SW480 (cell line): ENCODE data around the gene ABL2.
"Not testable (repeated sequence)": the region's sequence is repeated elsewhere in the genome, so short reads cannot be mapped to it uniquely, and the experiment has no call there.

ENCODE experiments used
- DNase-seq: peaks from one replicate; pipeline ENCODE4 v3.0.0-alpha.2; 2016; ENCODE audit warnings: low spot score

Gene ABL2

DNA sequence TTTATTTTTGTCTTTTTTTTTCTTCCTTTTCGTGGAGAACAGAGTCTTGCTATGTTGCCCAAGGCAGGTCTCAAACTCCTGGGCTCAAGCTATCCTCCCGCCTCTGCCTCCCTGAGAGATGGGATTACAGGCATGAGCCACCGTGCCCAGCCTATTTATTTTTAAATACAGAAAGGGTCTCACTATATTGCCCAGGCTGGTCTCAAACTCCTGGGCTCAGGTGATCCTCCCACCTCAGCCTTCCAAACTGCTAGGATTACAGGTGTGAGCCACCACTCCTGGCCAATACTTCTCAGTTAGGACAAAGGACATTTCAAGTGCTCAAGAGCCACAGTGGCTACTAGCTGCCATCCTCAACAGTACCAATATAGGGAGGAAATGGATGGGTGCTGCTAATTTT lies 16.2 kb downstream of the ABL2 start:
- DNase-seq, result not testable (repeated sequence)

- no peak for DNase-seq
Observed at GRCh38 chr1:179208681-179209477, 20.6 kb downstream of the ABL2 start.

- DNase-seq, result no peak
Observed at GRCh38 chr1:179206812-179207211, 22.7 kb downstream of the ABL2 start.

- DNase-seq, result no peak
Observed at GRCh38 chr1:179205284-179205683, 24.2 kb downstream of the ABL2 start.

DNA sequence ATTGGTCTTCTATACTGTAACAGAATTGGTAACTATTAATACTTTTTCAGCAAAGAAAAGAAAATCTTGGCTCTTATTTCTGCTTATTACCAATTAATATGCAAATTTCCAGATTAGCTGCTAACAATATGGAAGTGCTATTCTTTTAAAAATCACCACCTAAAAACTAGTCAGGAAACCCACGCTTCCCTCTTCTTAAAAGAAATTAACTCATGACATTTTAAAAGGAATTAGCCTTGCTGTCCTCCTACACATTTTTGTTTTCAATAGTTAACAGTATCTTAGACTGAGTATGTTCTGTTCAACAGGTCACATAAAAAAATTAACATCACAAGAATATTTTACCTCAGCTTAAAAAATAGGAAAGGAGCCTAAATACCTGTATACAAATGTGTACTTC lies 27.3 kb downstream of the ABL2 start:
- DNase-seq, result no peak

GRCh38 chr1:179200586-179200985 lies 28.9 kb downstream of the ABL2 start:
- DNase-seq, result no peak

DNA sequence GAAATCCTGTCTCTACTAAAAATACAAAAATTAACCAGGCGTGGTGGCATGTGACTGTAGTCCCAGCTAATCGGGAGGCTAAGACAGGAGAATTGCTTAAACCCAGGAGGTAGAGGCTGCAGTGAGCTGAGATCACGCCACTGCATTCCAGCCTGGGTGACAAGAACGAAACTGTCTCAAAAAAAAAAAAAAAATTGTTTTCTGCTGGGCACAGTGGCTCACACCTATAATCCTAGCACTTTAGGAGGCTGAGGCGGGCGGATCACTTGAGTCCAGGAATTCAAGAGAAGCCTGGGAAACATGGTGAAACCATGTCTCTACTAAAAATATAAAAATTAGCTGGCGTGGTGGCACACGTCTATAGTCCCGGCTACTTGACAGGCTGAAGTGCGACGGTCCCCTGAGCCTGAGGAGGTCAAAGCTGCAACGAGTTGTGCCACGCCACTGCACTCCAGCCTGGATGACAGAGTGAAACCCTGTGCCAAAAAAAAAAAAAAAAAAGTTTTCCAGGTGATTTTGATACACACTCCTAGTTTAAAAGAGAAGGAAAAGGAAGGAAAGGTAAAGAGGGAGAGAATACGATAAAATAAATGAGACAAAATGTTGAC lies 31.7 kb downstream of the ABL2 start:
- DNase-seq, result no peak

DNA sequence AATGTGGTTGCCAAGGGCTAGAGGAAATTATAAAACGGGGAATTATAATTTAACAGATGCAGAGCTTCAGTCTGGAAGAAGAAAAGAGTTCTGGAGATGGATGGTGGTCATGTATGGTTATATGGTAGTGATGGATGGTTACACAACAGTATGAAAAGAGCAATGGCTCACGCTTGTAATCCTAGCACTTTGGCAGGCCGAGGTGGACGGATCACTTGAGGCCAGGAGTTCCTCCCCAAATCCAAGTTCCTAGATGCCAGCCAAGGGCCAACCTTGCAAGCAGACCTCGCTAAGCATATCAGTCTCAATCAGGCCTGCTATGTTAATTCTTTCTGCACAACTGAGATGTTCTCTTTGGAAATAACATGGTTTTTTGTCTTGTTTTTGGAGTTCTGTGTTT lies 33.6 kb downstream of the ABL2 start:
- not testable (repeated sequence) for DNase-seq

GRCh38 chr1:179195376-179195775 lies 34.1 kb downstream of the ABL2 start:
- DNase-seq, result no peak

DNA sequence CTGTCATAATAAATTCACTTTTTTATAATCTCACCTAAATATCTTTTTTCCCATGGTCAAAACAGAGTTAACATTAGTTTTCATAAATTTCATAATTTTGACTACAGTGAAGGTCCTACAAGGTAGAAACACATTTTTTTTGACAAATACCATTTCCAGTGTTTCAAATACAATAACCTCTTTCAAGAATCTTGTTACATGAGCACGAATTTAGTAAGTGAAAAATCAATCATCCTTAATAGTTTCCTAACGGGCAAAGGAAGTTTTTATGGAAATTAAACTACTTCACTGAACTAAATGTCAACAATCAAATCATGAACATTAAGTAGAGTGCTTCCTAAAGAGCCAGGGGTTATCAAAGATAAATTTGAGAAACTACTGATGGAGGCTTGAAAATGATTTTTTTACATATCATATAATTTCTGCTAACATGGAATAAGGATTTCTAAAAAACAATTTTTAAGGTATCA lies 35.4 kb downstream of the ABL2 start:
- DNase-seq, result no peak

GRCh38 chr1:179190861-179191260 lies 38.6 kb downstream of the ABL2 start:
- no peak for DNase-seq

DNA sequence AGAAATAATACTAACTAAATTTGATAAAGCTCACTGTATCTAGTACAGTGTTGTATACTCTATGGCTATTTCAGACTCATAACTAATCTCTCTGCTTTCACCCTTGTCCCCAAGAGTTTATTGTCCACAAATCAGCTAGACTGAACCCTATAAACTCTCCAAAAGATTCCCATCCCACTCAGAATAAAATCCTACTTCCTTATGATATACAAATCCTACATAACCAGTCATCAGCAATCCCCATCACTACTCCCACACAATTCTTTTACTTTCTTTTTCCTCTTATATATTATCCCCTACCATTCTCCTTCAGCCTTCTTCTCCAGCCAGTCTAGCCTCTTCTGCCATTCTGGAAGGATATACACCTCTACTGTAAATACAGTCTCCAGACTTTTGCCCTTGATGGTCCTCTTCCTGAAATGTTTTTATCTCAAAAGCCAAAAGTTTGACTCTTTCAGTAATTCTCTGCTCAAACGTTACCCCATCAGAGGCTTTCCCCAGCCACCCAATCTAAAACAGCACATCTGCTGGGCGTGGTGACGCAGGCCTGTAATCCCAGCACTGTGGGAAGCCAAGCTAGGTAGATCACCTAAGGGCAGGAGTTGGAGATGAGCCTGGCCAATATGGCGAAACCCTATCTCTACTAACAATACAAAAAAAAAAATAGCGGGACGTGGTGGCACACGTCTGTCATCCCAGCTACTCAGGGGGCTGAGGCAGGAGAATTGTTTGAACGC lies 41.6 kb downstream of the ABL2 start:
- DNase-seq, result no peak

DNA sequence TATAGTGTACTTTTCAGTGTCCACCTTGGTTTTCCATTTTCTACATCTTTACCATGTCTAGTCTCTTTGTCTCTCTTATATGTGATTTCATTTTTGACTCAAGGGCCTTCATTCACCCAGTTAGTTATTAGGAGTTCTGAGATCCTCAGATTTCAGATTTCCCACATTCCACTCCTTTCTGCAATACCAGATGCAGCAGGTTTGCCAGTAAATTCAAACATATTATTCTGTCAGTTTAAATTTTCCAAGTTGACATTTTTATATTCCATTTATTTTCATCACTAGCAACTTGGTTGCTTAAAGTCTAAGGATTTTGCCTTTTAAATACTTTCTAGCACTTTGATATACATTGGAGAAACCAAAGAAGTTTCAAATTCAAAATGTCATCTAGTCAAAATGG lies 42.4 kb downstream of the ABL2 start:
- DNase-seq, result no peak

DNA sequence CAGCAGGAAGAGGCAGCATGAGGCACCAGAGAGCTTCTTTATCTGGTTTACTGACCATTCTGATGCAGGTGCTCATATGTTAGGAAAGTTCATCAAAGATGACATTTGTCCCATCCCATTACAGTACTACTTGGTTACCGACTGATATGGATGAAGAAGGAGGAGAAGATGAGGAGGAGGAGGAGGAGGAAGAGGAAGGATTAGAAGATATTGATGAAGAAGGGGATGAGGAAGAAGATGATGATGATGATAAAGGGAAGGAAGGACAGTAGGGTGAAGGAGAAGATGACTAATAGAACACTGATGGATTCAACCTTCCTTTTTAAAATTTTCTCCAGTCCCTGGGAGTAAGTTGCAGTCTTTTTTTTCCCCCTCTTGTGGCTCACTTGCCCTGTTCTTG lies 45.1 kb downstream of the ABL2 start:
- DNase-seq, result no peak

- no peak for DNase-seq
Observed at GRCh38 chr1:179183857-179184256, 45.6 kb downstream of the ABL2 start.

DNA sequence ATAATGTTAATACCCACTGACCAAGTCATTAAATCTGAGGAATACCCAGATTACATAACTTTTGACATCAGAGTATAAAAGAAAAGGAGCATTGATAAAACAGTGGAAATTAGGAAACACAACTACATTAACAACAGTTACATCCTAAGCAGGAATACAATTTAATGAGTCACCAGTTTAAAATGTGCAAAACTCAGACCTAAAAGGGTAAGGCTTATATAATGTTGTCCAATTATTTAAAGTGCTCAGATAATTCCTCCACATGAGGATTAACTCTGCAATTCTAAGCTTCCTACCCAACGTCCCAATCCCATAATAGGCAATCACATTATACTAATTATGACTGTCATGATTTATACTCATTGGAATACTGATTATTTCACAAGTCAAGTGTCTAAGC lies 50.5 kb downstream of the ABL2 start:
- no peak for DNase-seq

- DNase-seq, result no peak
Observed at GRCh38 chr1:179178183-179178582, 51.3 kb downstream of the ABL2 start.

GRCh38 chr1:179177615-179178014 lies 51.9 kb downstream of the ABL2 start:
- no peak for DNase-seq

DNA sequence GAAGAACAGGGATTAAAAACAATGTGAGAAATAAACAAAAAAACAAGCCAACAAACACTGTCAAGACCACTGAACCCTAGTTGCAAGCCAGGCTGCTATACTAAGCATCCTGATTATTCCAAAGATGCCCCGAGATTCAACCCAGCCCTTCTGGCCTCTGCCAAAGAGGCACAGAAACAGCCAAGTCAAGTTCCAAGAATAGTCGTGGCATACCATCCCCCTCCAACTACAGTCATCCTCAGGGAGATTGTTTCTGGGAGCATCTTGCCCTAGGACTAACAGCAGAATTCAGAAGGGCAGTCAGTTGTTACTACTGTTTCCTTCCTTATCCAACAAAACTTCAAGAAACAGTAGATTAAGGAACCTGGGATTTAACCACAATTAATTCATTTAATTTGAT lies 52.3 kb downstream of the ABL2 start:
- DNase-seq, result no peak

GRCh38 chr1:179175011-179175841 lies 54.3 kb downstream of the ABL2 start:
- no peak for DNase-seq

GRCh38 chr1:179170468-179170770 lies 59.1 kb downstream of the ABL2 start:
- DNase-seq, result not testable (repeated sequence)
